T-cell (primary cell): ENCODE measurements around the gene BCL2L11. TPM values are rescaled to one million over a fixed set of nuclear protein-coding genes. Genes with fewer than 3 reads are reported as not detected.

Experiments
- ATAC-seq, 4 experiments: fragments of 200-7000 bp in 3 of 4; fragments of 150-1000 bp in 1 of 4; cut with Tn5 transposase; replicated peaks in 1 of 4; 1 replicate in 3 of 4; 2 replicates in 1 of 4; pipeline ENCODE4 v1.10.0; 2021; ENCODE audit warnings: moderate library complexity in 3 of 4, mild to moderate bottlenecking in 2 of 4, moderate number of reproducible peaks in 1 of 4
- CTCF ChIA-PET, 2 donors: fragments of 300-600 bp; sonication (Branson Sonifier 250); formaldehyde crosslinking; loops; one replicate each; lab custom pipeline; 2022; ENCODE audit warnings: antibody characterized with exemption in 2 of 2; lab: Charles Lee
- POLR2A ChIA-PET, 2 donors: fragments of 300-600 bp; sonication (Branson Sonifier 250); formaldehyde crosslinking; loops; one replicate each; lab custom pipeline; 2022; ENCODE audit warnings: antibody characterized with exemption in 2 of 2; lab: Charles Lee
- DNase-seq, 35 experiments: peaks; one replicate each; pipeline versions ENCODE4 v3.0.0 to v3.0.0-alpha.2; 2013 to 2023
- H3K27ac ChIP-seq: one replicate; pipeline ENCODE4 v1.5.1; 2013; ENCODE audit warnings: low read length
- H3K27me3 ChIP-seq, 2 experiments: replicated peaks in 1 of 2; 1 replicate in 1 of 2; 2 replicates in 1 of 2; pipeline versions ENCODE4 v1.6.1 to v1.7.0; 2013; ENCODE audit warnings: low read length in 1 of 2, mixed read lengths in 1 of 2; ENCODE audit not compliant: control insufficient read depth in 2 of 2, insufficient read depth in 2 of 2; ENCODE audit errors: extremely low read depth in 1 of 2
- H3K36me3 ChIP-seq, 2 donors: 1 replicate in 1 of 2; 2 replicates in 1 of 2; pipeline versions ENCODE4 v1.6.1 to v1.7.0; 2013; ENCODE audit warnings: low read length in 1 of 2; ENCODE audit not compliant: control insufficient read depth in 2 of 2, insufficient read depth in 1 of 2; ENCODE audit errors: extremely low read depth in 1 of 2
- H3K4me1 ChIP-seq, 2 experiments: 1 replicate in 1 of 2; 2 replicates in 1 of 2; pipeline versions ENCODE4 v1.6.1 to v1.7.0; 2013; ENCODE audit warnings: low read length in 2 of 2, mixed read lengths in 1 of 2; ENCODE audit not compliant: insufficient read depth in 2 of 2, control insufficient read depth in 1 of 2; ENCODE audit errors: extremely low read depth in 1 of 2
- H3K4me3 ChIP-seq, 2 donors: 1 replicate in 1 of 2; 2 replicates in 1 of 2; pipeline versions ENCODE4 v1.5.1 to v1.7.0; 2013; ENCODE audit warnings: mild to moderate bottlenecking in 2 of 2, low read length in 1 of 2, moderate library complexity in 1 of 2; ENCODE audit not compliant: control insufficient read depth in 1 of 2; ENCODE audit errors: extremely low read depth in 1 of 2
- H3K9me3 ChIP-seq: 2 replicates; pipeline ENCODE4 v1.7.0; 2013
- H3K27ac Mint-ChIP-seq, 2 donors: one replicate each; pipeline ENCODE4 v1.8.0; 2020 to 2021; ENCODE audit warnings: mild to moderate bottlenecking in 2 of 2, mixed read lengths in 2 of 2
- H3K27me3 Mint-ChIP-seq, 2 donors: one replicate each; pipeline ENCODE4 v1.8.0; 2021 to 2022; ENCODE audit warnings: mixed read lengths in 2 of 2
- H3K36me3 Mint-ChIP-seq: one replicate; pipeline ENCODE4 v1.8.0; 2021; ENCODE audit warnings: mixed read lengths
- H3K4me1 Mint-ChIP-seq, 3 donors: one replicate each; pipeline ENCODE4 v1.8.0; 2020 to 2022; ENCODE audit warnings: mixed read lengths in 3 of 3, mild to moderate bottlenecking in 1 of 3
- H3K4me3 Mint-ChIP-seq, 3 donors: one replicate each; pipeline ENCODE4 v1.8.0; 2020 to 2022; ENCODE audit warnings: mild to moderate bottlenecking in 3 of 3, mixed read lengths in 3 of 3, moderate library complexity in 3 of 3
- H3K9me3 Mint-ChIP-seq, 3 donors: one replicate each; pipeline ENCODE4 v1.8.0; 2020 to 2022; ENCODE audit warnings: mixed read lengths in 3 of 3
- WGBS: methylation state at CpG from one replicate; pipeline ENCODE4 v1.1.5; 2013; ENCODE audit warnings: missing lambda C conversion rate; ENCODE audit not compliant: insufficient coverage; 5-methylcytosine and 5-hydroxymethylcytosine counted together
- total RNA-seq, 35 experiments: library from RNA in 6 of 35; stranded (reverse) in 6 of 35; fragments of 120-200 nt in 1 of 35; gene quantifications; one replicate each; pipeline versions ENCODE4 v1.2.1 to v1.2.4 and lab custom pipeline; 2013 to 2026

BCL2L11 gene
- total RNA-seq, 5 donors from 2014 or later (not counting 1 experiment from before 2014, with no cell fraction given): 24.1 to 47.0 (median 34.6) TPM

GRCh38 chr2:111194835-111195621 lies 74.3 kb downstream of the BCL2L11 start:
- CTCF ChIA-PET: interaction anchor here in 1 of 2 donors (0.6 kb wide), 1 partner anchor 383 kb away, joined by 6 read pairs; no protein-coding TSS in a partner anchor
- no peak overlapping the region for H3K4me3 Mint-ChIP-seq
- DNase-seq (peak in 1 of 35 experiments; percentile 13), ATAC-seq (no peak)
- H3K4me1 ChIP-seq: peaks cover 0 to 6% of the 10 kb centered on the region in 2 experiments
- H3K36me3 Mint-ChIP-seq: no peaks in the 10 kb centered on the region
- H3K9me3 ChIP-seq: no peaks in the 10 kb centered on the region
- H3K36me3 ChIP-seq: no peaks in the 10 kb centered on the region
- H3K4me1 Mint-ChIP-seq: peaks cover 0 to 5% (median 0%) of the 10 kb centered on the region in 3 donors
- H3K27ac ChIP-seq: no peak overlapping the region
- peaks cover 0 to 9% of the 10 kb centered on the region in 2 experiments for H3K27me3 ChIP-seq
- peaks cover 0 to 2% of the 10 kb centered on the region in 2 donors for H3K27me3 Mint-ChIP-seq
- 82% methylated on average over 4 of the region's 8 CpGs for WGBS
- H3K27ac Mint-ChIP-seq: no peak overlapping the region
- H3K4me3 ChIP-seq: no peak overlapping the region
- no peaks in the 10 kb centered on the region for H3K9me3 Mint-ChIP-seq
- POLR2A ChIA-PET: no interaction called here

- Mint-ChIP-seq H3K4me1 (peaks cover 0 to 7% (median 0%) of the 10 kb centered on the region in 3 donors), H3K9me3 (no peaks in the 10 kb centered on the region), H3K36me3 (no peaks in the 10 kb centered on the region), H3K4me3 (no peak overlapping the region), H3K27ac (no peak overlapping the region), H3K27me3 (peaks cover 0 to 2% of the 10 kb centered on the region in 2 donors)
- Histone ChIP-seq H3K27ac (no peak overlapping the region), H3K27me3 (peaks cover 0 to 12% of the 10 kb centered on the region in 2 experiments), H3K4me3 (no peak overlapping the region), H3K9me3 (no peaks in the 10 kb centered on the region), H3K36me3 (no peaks in the 10 kb centered on the region), H3K4me1 (peaks cover 0 to 6% of the 10 kb centered on the region in 2 experiments)
- ChIA-PET POLR2A (no interaction called here), CTCF (no interaction called here)
- 44% methylated on average over 7 of the region's 7 CpGs for WGBS
- DNase-seq (peak in 1 of 35 experiments; percentile 17), ATAC-seq (no peak)
Observed at GRCh38 chr2:111196435-111196834, 75.7 kb downstream of the BCL2L11 start.

GRCh38 chr2:111198701-111199100 lies 78.0 kb downstream of the BCL2L11 start:
- Mint-ChIP-seq H3K27me3 (peaks cover 0 to 2% of the 10 kb centered on the region in 2 donors), H3K27ac (no peak overlapping the region), H3K36me3 (no peaks in the 10 kb centered on the region), H3K9me3 (no peaks in the 10 kb centered on the region), H3K4me1 (peaks cover 0 to 7% (median 0%) of the 10 kb centered on the region in 3 donors), H3K4me3 (no peak overlapping the region)
- H3K36me3 ChIP-seq: no peaks in the 10 kb centered on the region
- no peak overlapping the region for H3K27ac ChIP-seq
- CTCF ChIA-PET: interaction anchor here in 1 of 2 donors (0.5 kb wide), 1 partner anchor 445 kb away, joined by 3 read pairs; no protein-coding TSS in a partner anchor
- 70% methylated on average over 4 of the region's 9 CpGs for WGBS
- DNase-seq (no peak), ATAC-seq (no peak)
- H3K4me3 ChIP-seq: no peak overlapping the region
- H3K4me1 ChIP-seq: peaks cover 0 to 6% of the 10 kb centered on the region in 2 experiments
- POLR2A ChIA-PET: no interaction called here
- peaks cover 0 to 12% of the 10 kb centered on the region in 2 experiments for H3K27me3 ChIP-seq
- no peaks in the 10 kb centered on the region for H3K9me3 ChIP-seq

GRCh38 chr2:111199840-111200239 lies 79.1 kb downstream of the BCL2L11 start:
- Histone ChIP-seq H3K36me3 (no peaks in the 10 kb centered on the region), H3K4me3 (no peak overlapping the region), H3K27me3 (peaks cover 0 to 12% of the 10 kb centered on the region in 2 experiments), H3K9me3 (no peaks in the 10 kb centered on the region), H3K27ac (no peak overlapping the region), H3K4me1 (peaks cover 0 to 6% of the 10 kb centered on the region in 2 experiments)
- peaks cover 0 to 7% (median 0%) of the 10 kb centered on the region in 3 donors for H3K4me1 Mint-ChIP-seq
- ChIA-PET CTCF (no interaction called here), POLR2A (no interaction called here)
- no peak overlapping the region for H3K4me3 Mint-ChIP-seq
- ATAC-seq: no peak
- H3K27ac Mint-ChIP-seq: no peak overlapping the region
- peaks cover 0 to 2% of the 10 kb centered on the region in 2 donors for H3K27me3 Mint-ChIP-seq
- no peak for DNase-seq
- WGBS: 100% methylated on average over 2 of the region's 10 CpGs
- H3K9me3 Mint-ChIP-seq: no peaks in the 10 kb centered on the region
- no peaks in the 10 kb centered on the region for H3K36me3 Mint-ChIP-seq

- peaks cover 0 to 2% of the 10 kb centered on the region in 2 donors for H3K27me3 Mint-ChIP-seq
- 95% methylated on average over 11 of the region's 11 CpGs for WGBS
Observed at GRCh38 chr2:111200333-111200881, 79.7 kb downstream of the BCL2L11 start.

GRCh38 chr2:111201214-111201613 lies 80.5 kb downstream of the BCL2L11 start:
- no peak overlapping the region for H3K27ac ChIP-seq
- H3K36me3 ChIP-seq: no peaks in the 10 kb centered on the region
- Mint-ChIP-seq H3K9me3 (no peaks in the 10 kb centered on the region), H3K36me3 (no peaks in the 10 kb centered on the region), H3K27ac (no peak overlapping the region), H3K27me3 (peaks cover 0 to 2% of the 10 kb centered on the region in 2 donors), H3K4me1 (peaks cover 0 to 6% (median 0%) of the 10 kb centered on the region in 3 donors), H3K4me3 (no peak overlapping the region)
- 74% methylated on average over 4 of the region's 4 CpGs for WGBS
- no peak for DNase-seq
- H3K4me3 ChIP-seq: no peak overlapping the region
- peaks cover 0 to 12% of the 10 kb centered on the region in 2 experiments for H3K27me3 ChIP-seq
- ChIA-PET POLR2A (no interaction called here), CTCF (no interaction called here)
- H3K9me3 ChIP-seq: no peaks in the 10 kb centered on the region
- ATAC-seq: no peak
- peaks cover 0 to 6% of the 10 kb centered on the region in 2 experiments for H3K4me1 ChIP-seq

More at GRCh38 chr2:111200333-111200881, 79.7 kb downstream of the BCL2L11 start:
- H3K4me1 Mint-ChIP-seq: peaks cover 0 to 7% (median 0%) of the 10 kb centered on the region in 3 donors
- no peaks in the 10 kb centered on the region for H3K9me3 Mint-ChIP-seq
- H3K36me3 Mint-ChIP-seq: no peaks in the 10 kb centered on the region
- ChIA-PET CTCF (no interaction called here), POLR2A (no interaction called here)
- Histone ChIP-seq H3K4me1 (peaks cover 0 to 6% of the 10 kb centered on the region in 2 experiments), H3K27me3 (peaks cover 0 to 12% of the 10 kb centered on the region in 2 experiments), H3K4me3 (no peak overlapping the region), H3K27ac (no peak overlapping the region), H3K36me3 (no peaks in the 10 kb centered on the region), H3K9me3 (no peaks in the 10 kb centered on the region)
- no peak overlapping the region for H3K27ac Mint-ChIP-seq
- no peak for DNase-seq
- H3K4me3 Mint-ChIP-seq: no peak overlapping the region
- no peak for ATAC-seq
